ENCODE results near the gene GMIP.

Gene GMIP

DNA sequence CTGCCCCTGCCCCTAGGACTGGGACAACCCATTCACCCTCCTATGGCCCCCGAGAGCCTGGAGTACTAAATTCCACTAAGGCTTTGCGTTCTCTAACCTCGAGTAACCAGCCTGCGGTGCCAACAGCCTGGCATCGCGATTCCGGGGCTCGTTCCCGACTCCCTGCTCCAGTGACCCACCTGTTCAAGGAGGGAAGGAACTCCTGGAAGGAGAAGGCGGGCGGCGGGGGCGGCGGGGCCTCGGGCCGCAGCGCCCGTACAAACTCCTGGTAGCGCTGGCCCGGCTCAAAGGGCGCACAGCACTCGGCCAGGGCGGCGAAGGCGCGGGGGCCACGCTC, 6.3 kb downstream of the GMIP start:
- in situ Hi-C loops (cut with MboI; ENCODE audit: low sequenced_read_pairs), result loop anchor here (25.0 kb wide), 1 partner anchor 250 kb away; no protein-coding TSS in a partner anchor

DNA sequence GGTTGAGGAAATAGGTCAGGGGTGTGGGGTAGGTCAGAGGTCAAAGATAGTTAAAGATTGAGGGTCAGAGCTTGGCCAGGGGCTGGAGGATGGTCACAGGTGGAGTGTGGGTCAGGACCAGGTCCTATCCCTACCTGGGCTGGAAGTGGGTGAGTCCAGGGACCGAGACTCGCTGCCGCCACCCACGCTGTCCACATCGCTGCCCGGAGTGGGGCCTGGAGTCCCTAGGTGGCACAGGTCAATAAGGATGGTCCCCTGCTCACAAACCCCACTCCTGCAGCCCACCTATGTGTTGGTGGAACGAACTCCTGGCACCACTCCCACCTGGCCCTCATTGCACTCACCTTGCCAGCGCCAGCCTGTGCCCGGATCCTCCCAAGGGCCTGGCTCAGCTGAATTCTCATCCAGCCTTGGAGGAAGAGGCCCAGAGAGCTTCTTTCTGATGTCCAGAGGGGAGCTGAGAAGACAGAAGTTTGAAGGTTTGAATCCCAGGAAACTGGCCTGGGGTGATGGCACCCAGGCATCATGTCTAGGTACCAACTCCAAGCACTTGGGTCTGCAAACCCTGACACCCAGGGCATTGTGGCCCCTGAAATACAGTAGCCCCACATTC, 6.8 kb downstream of the GMIP start:
- in situ Hi-C loops (cut with MboI; ENCODE audit: low sequenced_read_pairs), result loop anchor here (25.0 kb wide), 1 partner anchor 249 kb away; no protein-coding TSS in a partner anchor

DNA sequence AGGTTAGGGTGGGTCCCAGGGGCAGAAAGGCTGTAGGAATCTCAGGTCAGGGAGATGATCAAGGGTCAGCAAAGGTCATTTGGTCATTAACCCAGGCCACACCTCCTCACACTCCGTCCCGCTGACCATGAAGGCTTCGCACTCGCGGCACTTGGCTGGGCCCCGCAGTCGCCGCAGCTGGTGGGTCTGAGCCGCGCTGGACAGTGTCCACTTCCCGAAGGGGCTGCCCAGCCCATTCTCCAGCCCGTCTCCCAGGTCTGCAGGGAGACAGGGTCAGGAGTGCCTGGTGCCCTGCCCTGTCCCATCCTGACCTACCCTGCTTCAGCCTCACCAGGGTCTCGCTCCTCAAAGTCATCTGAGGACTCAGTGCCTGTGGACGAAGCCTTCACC, 8.1 kb downstream of the GMIP start:
- in situ Hi-C loops (cut with MboI; ENCODE audit: low sequenced_read_pairs), result loop anchor here (25.0 kb wide), 1 partner anchor 248 kb away; no protein-coding TSS in a partner anchor

DNA sequence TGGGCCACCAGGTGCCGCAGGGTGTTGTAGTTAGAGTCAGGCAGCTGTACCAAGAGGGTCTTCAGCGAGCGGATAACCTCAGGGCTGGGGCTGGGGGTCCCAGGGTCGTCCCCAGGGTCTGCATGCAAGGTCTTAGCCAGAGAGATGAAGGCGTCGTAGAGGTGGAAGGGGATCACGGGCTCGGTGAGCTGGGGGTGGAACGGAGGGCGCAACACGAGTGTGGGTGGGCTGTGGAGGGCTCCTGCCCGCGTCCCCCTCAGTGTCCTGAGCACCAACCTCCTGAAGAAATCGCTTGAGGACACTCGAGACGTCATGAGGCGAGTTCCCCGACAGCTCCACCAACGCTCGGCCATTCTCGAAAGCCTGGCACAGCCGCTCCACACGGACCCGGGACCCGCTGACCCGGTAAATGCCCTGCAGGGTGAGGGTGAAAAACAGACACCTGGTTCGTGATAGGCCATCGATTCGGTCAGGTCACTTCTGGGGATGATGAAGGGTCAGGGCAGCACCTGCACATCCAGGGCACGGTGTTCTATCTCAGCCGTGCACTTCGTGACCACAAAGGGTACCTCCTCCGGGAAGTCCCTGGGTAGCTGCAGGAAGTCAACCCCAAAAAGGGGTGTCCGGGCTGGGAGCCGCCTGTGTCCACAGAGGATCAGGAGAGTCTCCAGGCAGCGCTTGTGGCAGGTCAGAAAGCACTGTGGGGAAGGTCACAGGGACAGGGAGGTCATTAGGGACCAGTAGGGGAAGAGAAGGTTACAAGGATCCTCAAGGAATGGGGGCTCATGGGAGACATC, 8.7 kb downstream of the GMIP start:
- in situ Hi-C loops (cut with MboI; ENCODE audit: low sequenced_read_pairs), result loop anchor here (25.0 kb wide), 1 partner anchor 247 kb away; no protein-coding TSS in a partner anchor

DNA sequence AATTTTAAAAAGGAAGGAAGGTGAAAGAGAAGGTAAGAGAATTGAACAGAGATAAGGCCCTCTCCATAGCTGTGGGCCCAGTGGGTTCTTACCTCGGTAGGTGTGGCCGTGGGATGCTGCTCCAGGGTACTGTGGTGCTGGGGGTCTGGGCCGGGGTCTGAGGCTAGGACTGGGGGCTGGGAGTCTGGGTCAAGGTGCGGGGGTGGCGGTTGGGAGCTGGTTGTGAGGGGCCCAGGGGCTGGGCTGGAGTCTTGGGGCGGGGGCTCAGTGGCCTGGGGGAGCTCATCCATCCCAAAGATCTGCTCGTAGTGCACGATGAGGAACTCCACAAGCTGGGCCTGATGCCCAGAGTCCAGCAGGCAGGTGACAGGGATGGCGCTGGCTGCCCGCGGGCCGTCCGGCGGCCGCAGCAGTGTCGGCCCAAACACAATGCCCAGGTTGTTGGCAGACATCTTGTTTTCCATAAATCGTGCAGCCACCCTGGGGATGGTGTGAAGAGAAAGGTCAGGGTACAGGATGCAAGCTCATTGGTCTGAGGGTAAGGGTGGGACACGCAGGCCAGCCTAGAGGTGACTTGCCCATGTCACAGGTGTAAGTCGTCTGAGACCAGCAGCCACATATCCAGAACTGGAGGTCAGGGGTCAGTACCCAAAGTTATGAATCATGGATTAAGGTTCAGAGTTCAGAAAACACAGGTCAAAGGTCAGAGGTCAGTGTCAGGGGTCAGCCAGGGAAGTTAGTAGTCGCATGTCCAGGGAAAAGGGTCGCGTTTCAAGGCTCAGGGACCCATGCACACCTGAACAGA, 9.5 kb downstream of the GMIP start:
- in situ Hi-C loops (cut with MboI; ENCODE audit: low sequenced_read_pairs), result loop anchor here (25.0 kb wide), 1 partner anchor 247 kb away; no protein-coding TSS in a partner anchor

DNA sequence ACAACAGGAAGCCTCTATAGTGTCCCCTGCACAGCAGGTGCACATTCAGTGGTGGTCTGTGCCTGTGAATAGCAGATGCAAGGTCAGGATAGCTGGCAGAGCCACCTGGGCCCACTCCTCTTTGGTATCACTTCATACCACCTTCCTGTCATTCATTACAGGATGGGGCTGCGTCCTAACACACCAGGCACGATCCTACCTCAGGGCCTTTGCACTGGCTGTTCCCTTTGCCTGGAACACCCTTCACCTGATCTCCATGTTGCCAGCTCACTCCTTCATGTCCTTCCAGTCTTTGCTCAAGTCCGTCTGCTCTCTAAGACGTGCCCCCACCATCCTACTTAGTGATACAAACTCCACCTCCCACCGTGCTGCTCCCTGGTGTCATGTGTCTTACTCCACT, 10.8 kb downstream of the GMIP start:
- in situ Hi-C loops (cut with MboI; ENCODE audit: low sequenced_read_pairs), result loop anchor here (25.0 kb wide), 1 partner anchor 245 kb away; no protein-coding TSS in a partner anchor

DNA sequence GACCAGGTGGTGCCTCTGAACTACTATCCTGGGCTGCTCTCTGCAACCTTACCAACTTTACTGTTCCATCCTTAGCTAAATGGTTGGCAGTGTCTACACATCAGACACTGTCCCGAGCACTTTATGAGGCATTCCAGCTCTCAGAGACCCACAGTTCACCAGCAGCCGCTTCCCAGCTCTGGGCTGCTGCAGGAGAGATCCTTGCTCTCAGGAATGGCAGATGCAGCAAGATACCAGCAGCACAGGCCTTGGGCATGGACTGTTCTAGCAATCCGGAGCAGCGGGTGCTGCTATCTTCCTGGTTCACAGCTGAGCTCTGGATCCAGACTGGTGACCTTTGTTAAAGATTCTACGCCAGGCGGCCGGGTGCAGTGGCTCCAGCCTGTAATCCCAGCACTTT, 12.1 kb downstream of the GMIP start:
- in situ Hi-C loops (cut with MboI; ENCODE audit: low sequenced_read_pairs), result loop anchor here (25.0 kb wide), 1 partner anchor 244 kb away; no protein-coding TSS in a partner anchor

DNA sequence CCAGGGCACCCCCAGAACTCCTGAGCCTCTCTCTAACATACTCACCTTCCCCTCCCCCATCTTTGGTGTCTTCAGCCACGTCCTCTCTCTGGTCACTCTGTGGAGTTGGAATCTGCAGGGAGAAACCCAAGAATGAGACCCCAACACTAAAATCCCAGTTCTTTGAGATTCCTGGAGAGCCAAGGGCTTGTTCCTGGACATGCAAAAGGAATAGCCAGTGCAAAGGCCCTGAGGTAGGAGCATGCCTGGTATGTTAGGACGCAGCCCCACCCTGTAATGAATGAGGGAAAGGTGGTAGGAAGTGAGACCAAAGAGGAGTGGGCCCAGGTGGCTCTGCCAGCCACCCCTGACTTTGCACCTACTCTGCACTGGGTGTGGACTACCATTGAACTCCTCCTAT, 13.0 kb downstream of the GMIP start:
- in situ Hi-C loops (cut with MboI; ENCODE audit: low sequenced_read_pairs), result loop anchor here (25.0 kb wide), 1 partner anchor 243 kb away; no protein-coding TSS in a partner anchor

DNA sequence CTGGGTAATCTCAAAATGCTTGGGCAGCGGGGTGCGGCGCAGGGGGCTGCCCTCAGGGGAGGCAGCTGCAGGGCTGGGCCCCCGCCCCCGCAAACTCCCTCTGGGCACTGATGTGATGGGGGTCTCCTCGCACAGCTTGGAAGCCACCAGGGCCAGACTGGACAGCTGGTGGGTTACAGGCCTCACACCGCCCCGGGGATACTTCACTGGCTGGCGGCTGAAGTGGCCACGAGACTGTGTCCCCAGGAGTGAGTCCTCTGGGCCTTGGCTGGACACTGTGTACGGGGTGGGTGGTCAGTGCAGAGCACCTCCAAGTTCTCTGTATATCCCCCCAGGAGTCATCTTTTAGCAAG, 13.4 kb downstream of the GMIP start:
- in situ Hi-C loops (cut with MboI; ENCODE audit: low sequenced_read_pairs), result loop anchor here (25.0 kb wide), 1 partner anchor 243 kb away; no protein-coding TSS in a partner anchor

DNA sequence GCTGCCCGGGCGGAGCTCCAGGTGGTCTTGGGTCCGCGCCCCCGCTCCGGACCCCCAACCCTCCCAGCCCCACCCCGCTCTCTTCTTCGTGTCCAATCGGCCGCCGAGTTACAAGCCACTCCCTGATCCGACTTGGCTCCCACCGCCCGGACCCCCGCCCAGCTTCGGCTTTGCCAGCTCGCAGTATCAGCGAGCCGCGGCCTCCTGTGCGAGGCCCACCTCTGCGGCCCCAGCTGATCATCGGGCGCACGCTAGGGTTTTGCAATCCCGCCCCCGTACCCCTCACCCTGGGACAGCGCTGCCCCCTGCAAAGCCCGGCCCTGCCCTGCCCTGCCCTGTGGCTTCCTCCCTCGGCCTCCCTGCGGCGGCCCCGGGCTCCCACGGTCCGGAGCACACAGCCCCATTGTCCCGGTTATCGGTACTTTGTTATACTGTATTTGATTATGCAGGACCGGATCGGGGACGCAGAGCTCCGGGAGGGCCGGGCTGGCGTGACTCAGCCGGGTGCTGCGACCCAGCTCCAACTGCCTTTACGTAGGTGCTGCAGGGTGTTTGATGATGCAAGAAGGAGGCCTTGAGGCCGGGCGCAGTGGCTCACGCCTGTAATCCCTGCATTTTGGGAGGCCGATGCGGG, 14.8 kb downstream of the GMIP start:
- in situ Hi-C loops (cut with MboI; ENCODE audit: low sequenced_read_pairs), result loop anchor here (25.0 kb wide), 1 partner anchor 241 kb away; no protein-coding TSS in a partner anchor

DNA sequence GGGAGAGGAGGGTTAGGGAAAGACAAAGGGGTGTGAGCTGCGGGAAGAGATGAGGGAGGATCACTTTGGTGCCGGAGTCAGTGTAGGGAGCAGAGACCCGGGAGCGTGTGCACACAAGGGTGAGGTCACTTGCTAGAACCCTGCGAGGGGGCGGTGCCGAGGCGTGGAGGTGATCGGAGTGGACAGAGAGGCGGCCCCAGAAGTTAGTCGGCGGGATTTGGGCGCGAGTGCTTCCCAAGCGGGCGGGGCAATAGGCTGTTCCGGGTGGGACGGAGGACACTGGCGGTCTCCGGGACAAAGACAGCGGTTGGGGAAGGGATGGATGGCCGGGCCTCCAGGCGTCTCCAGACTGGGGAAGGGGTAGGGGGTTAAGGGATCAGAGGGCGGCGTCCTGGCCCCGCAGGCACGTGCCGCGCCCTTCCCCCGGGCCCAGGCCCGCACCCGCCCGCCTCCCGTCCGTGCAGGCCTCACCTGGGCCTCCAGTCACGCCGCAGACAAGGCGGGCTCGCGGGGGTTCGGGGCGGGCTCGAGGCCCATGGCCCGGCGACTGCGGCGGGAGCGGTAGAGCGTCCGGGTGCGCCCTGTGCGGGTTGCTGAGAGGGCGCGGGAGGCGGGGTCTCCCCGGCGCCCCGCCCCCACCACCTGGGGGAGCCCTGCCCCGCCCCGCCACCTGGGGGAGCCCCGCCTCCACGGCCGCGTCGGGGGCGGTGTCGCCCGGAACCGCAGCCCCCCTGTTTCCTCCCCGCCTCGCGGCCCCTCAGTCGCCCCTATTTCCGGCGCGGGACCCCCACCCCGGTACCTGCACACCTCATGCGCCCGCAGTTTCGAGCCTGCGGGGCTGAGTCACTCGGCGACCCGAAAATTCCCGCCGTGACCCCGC, 15.6 kb downstream of the GMIP start, which contains the start of gene LPAR2:
Gene LPAR2, minus strand, starts transcription at position 600 of the 880 bp plus-strand sequence. CDS start 945 bp downstream, outside the sequence.
- in situ Hi-C loops (cut with MboI; ENCODE audit: low sequenced_read_pairs), result loop anchor here (25.0 kb wide), 1 partner anchor 241 kb away; no protein-coding TSS in a partner anchor

DNA sequence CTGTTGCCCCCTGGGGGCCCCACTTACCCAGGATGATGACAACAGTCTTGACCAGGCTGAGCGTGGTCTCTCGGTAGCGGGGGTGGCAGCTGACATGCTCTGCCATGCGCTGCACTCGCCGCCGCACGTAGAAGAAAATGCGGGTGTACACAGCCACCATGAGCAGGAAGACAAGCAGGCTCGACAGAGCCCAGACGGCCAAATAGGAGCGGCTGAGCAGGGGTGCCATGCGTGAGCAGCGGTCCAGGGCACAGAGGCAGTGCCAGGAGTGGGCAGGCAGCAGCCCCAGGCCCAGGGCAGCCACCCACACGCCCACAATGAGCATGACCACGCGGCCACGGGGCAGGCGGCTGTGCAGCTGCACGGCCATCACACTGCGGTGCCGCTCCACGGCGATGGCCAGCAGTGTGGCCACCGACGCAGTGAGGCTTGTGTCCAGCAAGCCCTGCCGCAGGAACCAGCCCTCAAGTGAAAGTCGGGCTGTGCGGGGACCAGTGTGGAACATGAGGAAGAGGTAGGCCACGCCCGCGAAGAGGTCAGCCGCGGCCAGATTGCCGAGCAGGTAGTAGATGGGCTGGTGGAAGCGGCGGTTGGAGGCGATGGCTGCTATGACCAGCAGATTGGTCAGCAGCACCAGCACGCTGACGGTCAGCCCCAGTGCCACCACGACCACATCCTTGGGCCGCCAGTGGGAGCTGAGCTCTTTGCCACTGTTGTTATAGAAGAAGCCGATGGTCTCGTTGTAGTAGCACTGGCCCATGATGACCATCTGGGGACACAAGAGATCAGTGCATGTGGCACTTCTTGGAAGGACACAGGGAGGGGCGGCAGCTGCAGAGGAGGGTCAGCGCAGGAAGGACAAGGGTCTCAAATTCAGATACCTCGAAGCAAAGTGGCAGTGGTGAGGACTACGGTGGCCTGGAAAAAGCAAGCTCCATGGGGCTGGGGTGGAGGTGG, 16.7 kb downstream of the GMIP start:
- in situ Hi-C loops (cut with MboI; ENCODE audit: low sequenced_read_pairs), result loop anchor here (25.0 kb wide), 1 partner anchor 239 kb away; no protein-coding TSS in a partner anchor

DNA sequence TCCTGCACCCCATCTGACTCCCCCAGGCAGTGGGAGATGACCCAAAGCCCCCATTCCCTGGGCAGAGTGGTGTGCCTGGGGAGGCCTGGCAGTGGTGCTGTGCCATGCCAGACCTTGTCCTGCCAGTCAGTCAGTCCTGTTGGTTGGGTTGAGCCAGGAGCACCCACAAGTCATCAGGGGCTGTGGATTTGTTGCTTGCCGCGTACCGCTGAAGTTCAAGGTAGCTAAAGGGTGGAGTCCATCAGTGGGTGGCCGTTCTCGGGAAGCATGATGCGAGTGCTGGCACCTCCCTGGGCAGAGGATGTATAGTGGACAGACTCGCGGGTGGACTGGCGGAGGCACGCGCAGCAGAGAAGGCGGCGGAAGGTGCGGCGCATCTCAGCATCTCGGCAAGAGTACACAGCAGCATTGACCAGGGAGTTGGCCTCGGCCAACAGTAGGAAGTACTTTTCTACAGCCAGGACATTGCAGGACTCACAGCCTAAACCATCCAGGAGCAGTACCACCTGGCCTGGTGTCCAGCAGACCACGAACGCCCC, 19.4 kb downstream of the GMIP start:
- in situ Hi-C loops (cut with MboI; ENCODE audit: low sequenced_read_pairs), result no loop called here

DNA sequence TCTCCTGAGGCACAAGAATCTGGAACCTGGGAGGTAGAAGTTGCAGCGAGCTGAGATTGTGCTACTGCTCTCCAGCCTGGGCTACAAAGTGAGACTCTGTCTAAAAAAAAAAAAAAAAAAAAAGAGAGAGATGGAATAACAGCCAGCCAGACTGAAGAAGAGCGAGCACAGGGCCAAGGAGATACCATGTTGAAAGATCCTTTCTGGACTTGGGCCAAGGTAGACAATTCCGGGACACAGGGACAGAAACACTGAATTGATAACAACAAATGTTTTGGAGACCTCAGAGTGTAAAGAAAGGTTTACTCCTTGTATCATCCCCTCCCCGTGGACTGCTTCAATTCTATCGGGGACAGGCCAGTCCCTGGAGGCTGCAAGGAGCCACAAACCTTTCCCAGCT, 20.1 kb downstream of the GMIP start:
- in situ Hi-C loops (cut with MboI; ENCODE audit: low sequenced_read_pairs), result no loop called here

DNA sequence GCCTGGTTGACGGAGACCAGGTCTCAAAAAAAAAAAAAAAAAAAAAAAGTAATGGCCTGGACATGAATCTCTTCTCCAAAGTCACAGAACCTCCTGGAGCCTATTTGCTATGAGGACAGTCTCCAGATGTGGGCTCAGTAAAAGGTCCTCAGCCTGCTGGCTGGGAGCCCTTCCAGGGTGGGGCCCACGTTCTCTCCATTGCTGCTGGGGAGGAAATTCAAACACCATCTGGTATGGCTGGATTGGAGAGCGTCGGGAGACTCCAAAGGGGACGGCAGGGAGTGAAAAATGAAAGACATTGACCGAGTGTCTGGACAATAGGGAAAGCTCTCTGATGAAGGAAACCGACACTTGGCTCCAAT, 23.6 kb downstream of the GMIP start:
- in situ Hi-C loops (cut with MboI; ENCODE audit: low sequenced_read_pairs), result no loop called here

DNA sequence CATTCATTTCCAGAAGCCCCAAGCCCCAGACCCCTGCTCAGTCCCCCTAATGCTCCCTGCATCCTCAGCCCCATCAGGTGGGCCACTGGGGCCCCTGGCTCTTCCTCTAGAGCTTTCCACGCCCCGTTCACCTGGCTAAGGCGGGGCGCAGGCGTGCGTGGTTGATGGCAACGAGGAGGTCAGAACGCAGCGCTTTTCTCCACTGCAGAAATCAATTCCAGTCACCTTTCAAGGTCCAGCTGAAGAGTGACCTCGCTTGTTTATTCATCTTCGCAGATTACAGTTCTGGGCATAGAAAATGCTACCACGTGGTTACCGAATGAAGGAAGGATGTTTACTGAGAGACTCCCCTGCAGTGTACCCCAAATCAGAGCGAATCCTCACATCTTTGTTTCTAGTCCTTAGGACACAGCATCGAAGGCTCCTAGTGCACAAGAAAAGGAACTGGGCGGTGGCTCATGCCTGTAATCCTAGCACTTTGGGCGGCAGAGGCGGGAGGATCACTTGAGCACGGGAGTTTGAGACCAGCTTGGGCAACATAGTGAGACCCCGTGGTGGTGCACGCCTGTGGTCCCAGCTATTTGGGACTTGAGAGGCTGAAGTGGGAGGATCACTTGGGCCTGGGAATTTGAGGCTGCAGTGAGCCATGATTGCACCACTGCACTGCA, 24.1 kb downstream of the GMIP start:
- in situ Hi-C loops (cut with MboI; ENCODE audit: low sequenced_read_pairs), result no loop called here

DNA sequence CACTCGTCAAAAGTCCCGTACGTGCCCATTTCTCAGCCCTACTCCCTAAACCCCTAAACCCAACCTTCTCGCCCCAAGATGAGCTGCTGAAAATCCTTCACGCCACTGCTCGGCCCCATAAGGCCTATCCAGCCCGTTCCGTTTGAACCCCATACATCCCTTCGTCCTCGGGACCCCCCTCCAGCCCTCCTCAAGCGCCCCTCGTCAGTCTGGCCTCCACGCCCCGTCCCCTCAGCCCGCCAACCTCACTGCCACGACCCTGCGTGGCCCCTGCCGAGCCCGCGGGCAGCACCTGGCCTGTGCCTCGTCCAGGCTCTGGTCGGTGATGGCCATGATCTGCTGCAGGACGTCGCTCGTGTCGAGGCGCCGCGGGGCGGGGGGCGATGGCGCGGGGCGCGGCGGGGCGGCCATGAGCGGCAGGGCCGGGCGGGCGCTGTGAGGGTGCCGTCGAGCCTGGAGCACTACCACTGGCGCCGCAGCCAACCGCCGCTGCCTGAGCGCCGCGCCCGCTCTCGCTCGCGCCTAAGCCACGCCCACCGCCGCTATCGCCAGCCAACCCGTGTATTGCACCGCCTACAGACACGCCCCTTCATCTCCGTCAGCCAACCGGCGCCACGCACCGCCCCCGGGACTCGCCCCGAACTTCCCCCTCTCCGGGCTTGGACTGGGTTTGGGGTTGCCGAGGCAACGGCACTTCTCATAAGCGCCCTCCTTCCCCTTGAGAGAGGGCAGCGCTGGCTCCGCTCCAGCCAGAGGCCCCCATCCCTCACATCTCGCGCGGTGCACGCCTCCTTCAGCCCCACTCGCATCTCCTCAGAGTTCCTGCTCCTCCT, 25.0 kb downstream of the GMIP start, which contains the start of gene PBX4:
Gene PBX4, minus strand, starts transcription at position 469 of the 833 bp plus-strand sequence. Its CDS starts 58 bp downstream, at position 411.
- in situ Hi-C loops (cut with MboI; ENCODE audit: low sequenced_read_pairs), result no loop called here
